SK-N-MC (cell line): Measurements from ENCODE around the gene ABCG1.

Source experiments
- EZH2 ChIP-seq: fragments of 200-600 bp; sonication (generic); IDR thresholded peaks from one replicate; pipeline ENCODE4 v1.6.1; 2017; ENCODE audit warnings: antibody characterized with exemption
- FOXP2 ChIP-seq: optimal IDR thresholded peaks from 2 replicates; pipeline ENCODE3; 2011; ENCODE audit warnings: mild to moderate bottlenecking, moderate library complexity; ENCODE audit not compliant: insufficient read depth; ENCODE audit errors: extremely low read length, control extremely low read depth
- POLR2AphosphoS5 ChIP-seq: IDR thresholded peaks from 2 replicates; pipeline ENCODE4 v1.6.1; 2012; ENCODE audit warnings: mild to moderate bottlenecking, low read depth, low read length, borderline replicate concordance

- TF ChIP-seq EZH2 = no peak
- TF ChIP-seq POLR2AphosphoS5 = no peak
- TF ChIP-seq FOXP2 = no peak
Measured at GRCh38 chr21:42271065-42271464, 52.1 kb downstream of the ABCG1 start.
